ENCODE measurements around the gene CPAMD8.

Gene CPAMD8

DNA sequence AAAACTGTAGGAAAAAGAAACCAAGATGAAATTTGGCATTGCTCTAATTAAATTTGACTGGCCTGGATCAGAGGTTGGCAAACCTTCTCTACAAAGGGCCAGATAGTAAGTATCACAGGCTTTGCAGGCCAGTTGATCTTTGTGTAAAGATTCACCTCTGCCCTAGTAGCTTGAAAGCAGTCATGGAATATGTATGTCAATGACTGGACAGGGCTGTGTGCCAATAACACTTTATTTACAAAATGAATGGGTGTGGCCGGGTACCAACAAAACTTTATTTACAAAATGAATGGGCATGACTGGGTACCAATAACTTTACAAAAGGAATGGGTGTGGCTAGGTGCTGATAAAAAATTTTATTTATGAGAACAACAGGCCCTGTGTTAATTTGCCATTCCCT is 177.4 kb downstream of the CPAMD8 start:
- FAIRE-seq (no peak), DNase-seq (ENCODE audit: insufficient read length, low spot score) (no peak)
- TF ChIP-seq, protein P1, sequence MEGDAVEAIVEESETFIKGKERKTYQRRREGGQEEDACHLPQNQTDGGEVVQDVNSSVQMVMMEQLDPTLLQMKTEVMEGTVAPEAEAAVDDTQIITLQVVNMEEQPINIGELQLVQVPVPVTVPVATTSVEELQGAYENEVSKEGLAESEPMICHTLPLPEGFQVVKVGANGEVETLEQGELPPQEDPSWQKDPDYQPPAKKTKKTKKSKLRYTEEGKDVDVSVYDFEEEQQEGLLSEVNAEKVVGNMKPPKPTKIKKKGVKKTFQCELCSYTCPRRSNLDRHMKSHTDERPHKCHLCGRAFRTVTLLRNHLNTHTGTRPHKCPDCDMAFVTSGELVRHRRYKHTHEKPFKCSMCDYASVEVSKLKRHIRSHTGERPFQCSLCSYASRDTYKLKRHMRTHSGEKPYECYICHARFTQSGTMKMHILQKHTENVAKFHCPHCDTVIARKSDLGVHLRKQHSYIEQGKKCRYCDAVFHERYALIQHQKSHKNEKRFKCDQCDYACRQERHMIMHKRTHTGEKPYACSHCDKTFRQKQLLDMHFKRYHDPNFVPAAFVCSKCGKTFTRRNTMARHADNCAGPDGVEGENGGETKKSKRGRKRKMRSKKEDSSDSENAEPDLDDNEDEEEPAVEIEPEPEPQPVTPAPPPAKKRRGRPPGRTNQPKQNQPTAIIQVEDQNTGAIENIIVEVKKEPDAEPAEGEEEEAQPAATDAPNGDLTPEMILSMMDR (IDR thresholded peaks at IDR 0.05; ENCODE audit: insufficient read depth, missing control alignments), result no peak

DNA sequence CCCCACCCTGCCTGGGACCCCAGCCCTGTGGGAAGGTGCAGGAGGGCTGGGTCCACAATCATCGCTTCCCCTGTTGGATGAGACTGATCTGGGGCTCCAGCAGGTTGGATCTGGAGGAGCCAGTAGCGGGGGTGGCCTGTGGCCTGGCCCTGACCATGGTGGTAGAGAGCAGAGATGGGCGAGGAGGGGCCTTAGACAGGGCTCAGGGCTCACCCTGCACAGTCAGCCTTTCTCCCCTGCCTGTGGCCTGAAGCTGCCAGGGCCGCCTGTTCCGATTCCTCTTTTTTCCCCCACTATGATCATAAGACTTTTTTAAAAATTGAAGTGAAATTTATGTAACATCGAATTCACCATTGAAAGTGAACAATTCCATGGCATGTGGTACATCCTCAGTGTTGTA is 179.2 kb downstream of the CPAMD8 start:
- no peak for DNase-seq (ENCODE audit: insufficient read length, low spot score)
- FAIRE-seq, result no peak
- TF ChIP-seq, protein P1 (IDR thresholded peaks at IDR 0.05; ENCODE audit: insufficient read depth, missing control alignments), result no peak

DNA sequence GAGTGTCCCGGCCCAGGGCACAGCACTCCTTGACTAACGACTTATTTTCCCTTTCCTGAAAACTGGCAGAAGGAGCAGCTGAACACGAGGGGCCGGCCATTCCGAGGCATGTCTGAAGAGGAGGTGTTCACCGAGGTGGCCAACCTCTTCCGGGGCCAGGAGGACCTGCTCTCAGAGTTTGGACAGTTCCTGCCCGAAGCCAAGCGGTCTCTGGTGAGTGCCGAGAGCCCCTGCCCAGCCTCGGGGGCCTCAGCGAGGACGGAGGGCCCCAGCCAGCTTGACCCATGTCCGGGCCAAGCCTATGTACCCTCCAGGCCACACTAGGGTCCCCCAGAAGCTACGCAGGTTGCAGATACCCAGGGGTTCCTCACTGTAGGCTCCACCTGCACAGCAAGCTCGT is 179.7 kb downstream of the CPAMD8 start:
- FAIRE-seq (no peak), DNase-seq (ENCODE audit: insufficient read length, low spot score) (no peak)
- TF ChIP-seq, protein P1 (IDR thresholded peaks at IDR 0.05; ENCODE audit: insufficient read depth, missing control alignments), result no peak

Data from D721Med (cell line).